ENCODE data around the gene UBA6. TPM values are rescaled to one million over a fixed set of nuclear protein-coding genes. Genes with fewer than 3 reads are reported as not detected.

Gene UBA6
- total RNA-seq, 4 donors from 2014 or later, result 15.6 to 198 (median 67.3) TPM

DNA sequence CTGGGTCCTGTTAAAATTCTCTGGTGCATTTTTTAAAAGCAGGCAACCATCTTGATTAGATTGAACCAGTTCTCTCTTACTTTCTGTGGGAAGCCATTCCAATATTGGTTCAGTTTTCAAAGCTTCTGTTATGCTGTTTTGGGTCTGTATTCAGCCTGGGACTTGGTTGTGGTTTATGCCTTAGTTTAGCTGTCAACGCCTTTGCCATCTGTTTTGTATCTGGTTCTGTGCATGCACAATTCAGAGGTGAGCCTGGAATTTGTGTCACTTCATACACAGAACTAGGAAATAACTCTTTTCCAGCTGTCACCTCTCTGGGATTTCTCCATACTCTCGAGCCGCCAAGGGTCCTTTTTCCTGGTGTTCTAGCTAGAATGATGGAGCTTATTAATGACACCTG lies 96.2 kb downstream of the UBA6 start:
- TF ChIP-seq POLR2A (IDR thresholded peaks at IDR 0.05) (no peak), CTCF (IDR thresholded peaks at IDR 0.05) (no peak)
- Histone ChIP-seq H3K4me3 (no peak overlapping the region), H3K36me3 (no peaks in the 10 kb centered on the region), H3K9me3 (no peaks in the 10 kb centered on the region), H3K27me3 (no peaks in the 10 kb centered on the region), H3K4me1 (no peaks in the 10 kb centered on the region), H3K27ac (no peak overlapping the region)
- DNase-seq, result no peak
- intact Hi-C loops (cut with DNase I; ENCODE audit: low total_unique reads), result no loop called here

- intact Hi-C loops (cut with DNase I; ENCODE audit: low total_unique reads), result no loop called here
- no peak for DNase-seq
- Histone ChIP-seq H3K4me1 (no peaks in the 10 kb centered on the region), H3K36me3 (no peaks in the 10 kb centered on the region), H3K4me3 (no peak overlapping the region), H3K27ac (no peak overlapping the region), H3K9me3 (no peaks in the 10 kb centered on the region), H3K27me3 (no peaks in the 10 kb centered on the region)
- no peak for TF ChIP-seq CTCF (IDR thresholded peaks at IDR 0.05)
- TF ChIP-seq POLR2A (IDR thresholded peaks at IDR 0.05), result no peak
Observed at GRCh38 chr4:67604029-67604381, 97.0 kb downstream of the UBA6 start.

DNA sequence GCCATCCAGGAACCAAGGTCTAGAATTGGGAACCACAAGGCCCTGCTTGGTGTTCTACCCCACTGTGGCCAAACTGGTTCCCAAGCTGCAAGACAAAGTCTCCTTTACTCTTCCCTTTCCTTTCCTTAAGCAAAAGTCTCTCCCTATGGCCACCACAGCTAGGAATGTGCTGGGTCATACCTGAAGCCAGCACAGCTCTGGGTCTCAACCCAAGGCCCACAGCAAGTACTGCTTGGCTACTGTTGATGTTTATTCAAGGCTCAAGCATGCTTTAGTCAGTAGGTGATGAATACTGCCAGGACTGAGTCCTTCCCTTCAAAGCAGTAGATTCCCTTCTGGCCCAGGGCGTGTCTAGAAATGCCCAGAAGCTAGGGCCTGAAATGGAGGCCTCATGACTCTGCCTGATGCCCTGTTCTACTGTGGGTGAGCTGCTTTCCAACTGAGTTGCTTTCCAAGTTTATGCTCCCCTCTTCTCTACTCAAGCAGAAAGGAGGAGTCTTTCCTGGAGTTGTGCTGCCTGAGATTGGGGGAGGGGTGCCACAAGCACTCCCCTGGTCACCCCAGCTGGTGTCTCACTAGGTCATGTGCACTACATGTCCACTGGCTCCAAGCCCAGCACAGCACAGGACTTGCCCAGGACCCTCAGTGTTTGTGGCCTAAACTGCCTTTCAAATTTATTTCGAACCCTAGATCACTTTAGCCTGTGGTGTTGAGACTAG lies 97.5 kb downstream of the UBA6 start:
- intact Hi-C loops (cut with DNase I; ENCODE audit: low total_unique reads), result no loop called here
- no peak overlapping the region for H3K27ac ChIP-seq
- H3K4me3 ChIP-seq, result no peak overlapping the region
- no peak for DNase-seq
- no peaks in the 10 kb centered on the region for H3K4me1 ChIP-seq
- TF ChIP-seq CTCF (IDR thresholded peaks at IDR 0.05) (no peak), POLR2A (IDR thresholded peaks at IDR 0.05) (no peak)
- no peaks in the 10 kb centered on the region for H3K9me3 ChIP-seq
- H3K36me3 ChIP-seq, result no peaks in the 10 kb centered on the region
- H3K27me3 ChIP-seq, result no peaks in the 10 kb centered on the region

DNA sequence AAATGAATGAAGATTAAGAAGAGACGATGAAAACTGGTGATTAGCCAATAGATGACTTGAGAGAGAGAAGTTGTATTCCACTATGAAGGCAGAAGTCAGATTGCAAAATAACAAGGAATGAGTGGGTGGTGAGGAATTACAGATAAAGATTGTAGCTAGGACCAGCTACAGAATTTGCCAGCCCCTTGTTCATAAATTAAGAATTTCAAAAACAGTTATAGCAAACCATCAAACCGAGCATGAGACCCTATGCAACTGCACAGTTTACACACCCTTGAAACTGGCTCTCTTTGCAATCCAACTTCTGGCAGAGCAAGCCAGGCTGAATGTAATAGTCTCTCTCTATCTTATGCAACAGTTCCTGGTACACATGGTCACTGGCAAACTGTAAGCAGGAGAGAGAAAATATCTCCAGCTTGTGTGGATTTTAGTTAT lies 107.2 kb downstream of the UBA6 start:
- H3K4me1 ChIP-seq, result no peaks in the 10 kb centered on the region
- H3K27ac ChIP-seq, result no peak overlapping the region
- H3K27me3 ChIP-seq, result no peaks in the 10 kb centered on the region
- no peaks in the 10 kb centered on the region for H3K36me3 ChIP-seq
- DNase-seq, result no peak
- no peaks in the 10 kb centered on the region for H3K9me3 ChIP-seq
- TF ChIP-seq POLR2A (IDR thresholded peaks at IDR 0.05) (no peak), CTCF (IDR thresholded peaks at IDR 0.05) (no peak)
- H3K4me3 ChIP-seq, result no peak overlapping the region
- intact Hi-C loops (cut with DNase I; ENCODE audit: low total_unique reads), result no loop called here

- intact Hi-C loops (cut with DNase I; ENCODE audit: low total_unique reads), result no loop called here
- no peak for DNase-seq
- Histone ChIP-seq H3K4me3 (no peak overlapping the region), H3K9me3 (no peaks in the 10 kb centered on the region), H3K27ac (no peak overlapping the region), H3K4me1 (no peaks in the 10 kb centered on the region), H3K27me3 (no peaks in the 10 kb centered on the region), H3K36me3 (no peaks in the 10 kb centered on the region)
- no peak for TF ChIP-seq POLR2A (IDR thresholded peaks at IDR 0.05)
- TF ChIP-seq CTCF (IDR thresholded peaks at IDR 0.05), result no peak
Observed at GRCh38 chr4:67587156-67587555, 113.8 kb downstream of the UBA6 start.

Measured in uterus (tissue), 4 donors.